Esophagus muscularis mucosa (tissue), 4 donors: ENCODE results near the gene NOPCHAP1.

ENCODE experiments used
- CTCF ChIP-seq, 3 experiments: fragments of 200-600 bp in 2 of 3; fragments of 450-650 bp in 1 of 3; sonication (generic) in 2 of 3; IDR thresholded peaks; one replicate each; pipeline ENCODE4 v1.5.1; 2017 to 2019; ENCODE audit warnings: antibody characterized with exemption in 3 of 3, mild to moderate bottlenecking in 2 of 3, moderate library complexity in 1 of 3
- EP300 ChIP-seq: sonication (generic); formaldehyde crosslinking; IDR thresholded peaks from one replicate; pipeline ENCODE4 v1.6.1; 2017; ENCODE audit warnings: antibody characterized with exemption
- POLR2A ChIP-seq: fragments of 450-650 bp; IDR thresholded peaks from one replicate; pipeline ENCODE4 v1.6.1; 2017; ENCODE audit warnings: antibody characterized with exemption, moderate library complexity, mild to moderate bottlenecking, low read depth
- POLR2AphosphoS5 ChIP-seq, 2 donors: sonication (generic); formaldehyde crosslinking; IDR thresholded peaks; one replicate each; pipeline ENCODE4 v1.6.1; 2017; ENCODE audit warnings: antibody characterized with exemption in 2 of 2

GRCh38 chr12:104998423-104999346 is 12.6 kb downstream of the NOPCHAP1 start:
- TF ChIP-seq POLR2A: no peak
- TF ChIP-seq CTCF (IDR thresholded peaks at IDR 0.05): no peak
- no peak for TF ChIP-seq POLR2AphosphoS5 (IDR thresholded peaks at IDR 0.05)
- no peak for TF ChIP-seq EP300
